Cardiac fibroblast (primary cell): ENCODE data around the gene TTC8.
"Not testable (repeated sequence)": the region's sequence is repeated elsewhere in the genome, so short reads cannot be mapped to it uniquely, and the experiment has no call there.

Experiments
- DNase-seq, 2 donors: peaks; one replicate each; pipeline versions ENCODE4 v3.0.0 to v3.0.0-alpha.2; 2010; ENCODE audit warnings: low read depth in 2 of 2
- H3K4me3 ChIP-seq, 2 donors: replicated peaks in 1 of 2; 1 replicate in 1 of 2; 2 replicates in 1 of 2; pipeline ENCODE4 v1.5.1; 2011; ENCODE audit warnings: low read depth in 2 of 2, low read length in 2 of 2, mild to moderate bottlenecking in 2 of 2, moderate library complexity in 1 of 2
- TF ChIP-seq, protein P1 (sequence below): IDR thresholded peaks from one replicate; pipeline ENCODE4 v1.5.1; 2011; ENCODE audit warnings: low read depth, mild to moderate bottlenecking, low read length, inconsistent platforms

TTC8 gene

DNA sequence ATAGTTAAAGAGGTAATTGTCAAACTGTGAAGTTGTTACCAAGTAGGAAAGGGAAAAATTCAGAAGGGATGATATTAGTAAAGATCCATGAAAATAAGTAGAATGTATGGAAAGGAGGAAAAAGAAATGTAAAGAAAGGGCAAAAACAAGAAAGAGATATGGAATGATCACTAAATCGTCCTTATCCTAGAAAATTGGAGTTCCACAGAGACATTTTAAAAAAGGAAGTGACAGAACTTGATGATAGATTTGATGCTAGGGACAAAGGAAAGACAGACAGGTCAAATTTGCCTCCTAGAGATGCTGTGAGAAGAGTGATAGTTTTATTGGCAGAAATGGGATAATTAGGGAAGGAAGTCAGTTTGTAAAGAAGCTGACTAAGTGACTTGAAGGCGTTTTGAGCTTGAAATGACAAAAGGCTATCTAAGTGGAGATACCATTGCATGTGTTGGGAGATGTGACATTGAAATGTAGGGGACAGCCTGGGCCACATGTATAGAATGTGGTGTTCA lies 20.6 kb downstream of the TTC8 start:
- no peak for DNase-seq

DNA sequence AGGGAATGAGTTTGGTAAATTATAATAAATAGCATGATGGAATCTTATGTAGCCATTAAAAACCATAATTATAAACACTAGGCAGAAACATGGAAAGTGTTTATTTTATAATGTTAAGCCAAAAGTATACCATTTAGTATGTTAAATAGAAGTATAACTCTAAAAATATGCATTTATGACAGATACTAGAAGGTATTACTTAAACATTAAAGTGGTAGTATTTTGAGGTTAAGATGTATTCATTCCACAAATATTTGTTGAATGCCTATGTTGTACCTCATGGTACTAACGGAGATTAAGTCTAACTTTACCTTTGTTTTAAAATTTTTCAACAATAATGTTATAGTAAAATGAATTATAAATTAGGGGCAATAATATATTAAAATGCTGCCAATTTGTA lies 24.1 kb downstream of the TTC8 start:
- no peak overlapping the region for H3K4me3 ChIP-seq
- DNase-seq: peak in 1 of 2 donors; percentile 51
- TF ChIP-seq, protein P1, sequence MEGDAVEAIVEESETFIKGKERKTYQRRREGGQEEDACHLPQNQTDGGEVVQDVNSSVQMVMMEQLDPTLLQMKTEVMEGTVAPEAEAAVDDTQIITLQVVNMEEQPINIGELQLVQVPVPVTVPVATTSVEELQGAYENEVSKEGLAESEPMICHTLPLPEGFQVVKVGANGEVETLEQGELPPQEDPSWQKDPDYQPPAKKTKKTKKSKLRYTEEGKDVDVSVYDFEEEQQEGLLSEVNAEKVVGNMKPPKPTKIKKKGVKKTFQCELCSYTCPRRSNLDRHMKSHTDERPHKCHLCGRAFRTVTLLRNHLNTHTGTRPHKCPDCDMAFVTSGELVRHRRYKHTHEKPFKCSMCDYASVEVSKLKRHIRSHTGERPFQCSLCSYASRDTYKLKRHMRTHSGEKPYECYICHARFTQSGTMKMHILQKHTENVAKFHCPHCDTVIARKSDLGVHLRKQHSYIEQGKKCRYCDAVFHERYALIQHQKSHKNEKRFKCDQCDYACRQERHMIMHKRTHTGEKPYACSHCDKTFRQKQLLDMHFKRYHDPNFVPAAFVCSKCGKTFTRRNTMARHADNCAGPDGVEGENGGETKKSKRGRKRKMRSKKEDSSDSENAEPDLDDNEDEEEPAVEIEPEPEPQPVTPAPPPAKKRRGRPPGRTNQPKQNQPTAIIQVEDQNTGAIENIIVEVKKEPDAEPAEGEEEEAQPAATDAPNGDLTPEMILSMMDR: no peak

More for the DNA sequence above, 20.6 kb downstream of the TTC8 start:
- H3K4me3 ChIP-seq: no peak overlapping the region
- TF ChIP-seq, protein P1: no peak

DNA sequence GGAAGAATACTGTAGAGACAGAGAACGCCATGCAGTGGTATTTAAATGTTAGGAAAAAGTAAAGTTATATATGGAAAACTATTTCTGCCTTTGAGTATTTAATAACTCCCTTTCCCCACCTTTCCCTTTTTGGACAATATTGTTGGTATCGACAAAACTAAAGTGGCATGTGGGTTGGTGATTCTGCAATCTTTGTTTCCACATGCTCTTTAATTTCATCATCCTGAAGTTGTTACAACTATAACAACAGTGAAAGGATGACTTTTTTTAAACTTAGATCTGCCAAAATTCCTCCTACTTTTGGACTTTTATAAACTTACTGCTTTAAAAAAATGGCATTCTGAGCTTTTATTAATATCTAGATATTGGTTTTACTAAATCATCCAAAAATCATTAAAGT lies 25.3 kb downstream of the TTC8 start:
- H3K4me3 ChIP-seq: no peak overlapping the region
- peak in 1 of 2 donors; percentile 45 for DNase-seq
- TF ChIP-seq, protein P1: no peak

DNA sequence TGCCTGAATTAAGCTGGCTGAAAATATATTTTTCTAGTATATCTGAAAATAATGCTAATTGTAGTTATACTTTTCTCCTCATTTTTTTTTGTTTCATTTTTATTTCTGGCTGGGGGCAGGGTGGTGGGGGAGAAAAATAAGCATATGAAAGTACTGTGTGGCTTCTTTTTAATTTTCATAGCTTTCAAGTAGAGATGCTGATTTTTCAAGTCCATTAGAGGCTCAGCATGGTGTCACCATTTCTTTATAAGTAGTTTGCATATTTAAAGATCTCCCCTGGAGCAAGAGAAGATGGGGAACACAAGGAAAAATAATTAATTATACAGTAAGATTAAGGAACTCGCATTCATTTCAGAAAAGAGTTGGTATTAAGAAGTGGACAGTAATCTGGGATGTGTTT lies 27.1 kb downstream of the TTC8 start:
- TF ChIP-seq, protein P1: no peak
- H3K4me3 ChIP-seq: no peak overlapping the region
- no peak for DNase-seq

DNA sequence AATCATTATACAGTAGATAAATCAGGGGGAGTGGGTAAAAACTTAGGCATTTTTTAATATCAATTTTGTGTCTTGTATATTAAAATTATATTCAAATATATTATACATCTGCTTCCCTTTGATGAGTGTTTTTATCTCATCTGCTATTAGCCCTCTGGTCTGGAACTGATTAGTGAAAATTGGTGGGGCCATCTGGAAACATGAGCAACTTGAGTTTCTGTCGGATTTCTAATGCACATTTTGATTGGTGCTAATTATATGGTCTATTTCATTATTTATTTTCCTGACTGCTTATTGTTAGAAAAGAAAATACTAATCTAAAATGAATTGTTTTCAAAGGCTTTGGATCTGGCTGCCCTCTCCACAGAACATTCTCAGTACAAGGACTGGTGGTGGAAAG lies 28.2 kb downstream of the TTC8 start:
- no peak for DNase-seq
- no peak overlapping the region for H3K4me3 ChIP-seq
- TF ChIP-seq, protein P1: no peak

DNA sequence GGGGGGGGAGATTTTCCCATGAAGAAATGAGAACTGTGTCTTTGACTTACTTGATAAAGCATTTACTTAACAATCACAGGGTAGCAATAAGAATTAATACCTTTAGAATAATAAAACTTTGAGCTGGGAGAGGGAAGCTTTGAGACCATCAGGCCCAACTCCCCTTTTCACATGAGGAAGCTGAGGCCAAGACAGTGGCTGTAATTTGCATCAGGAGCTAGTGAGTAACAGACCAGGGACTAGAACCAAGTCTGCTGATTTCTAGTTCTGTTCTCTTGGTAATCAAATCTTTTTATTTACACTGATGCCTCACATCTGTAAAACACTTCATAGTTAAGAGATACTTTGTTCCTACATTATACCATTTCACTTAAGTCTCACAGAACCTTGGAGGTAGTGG lies 28.7 kb downstream of the TTC8 start:
- H3K4me3 ChIP-seq: no peak overlapping the region
- no peak for DNase-seq
- TF ChIP-seq, protein P1: no peak

DNA sequence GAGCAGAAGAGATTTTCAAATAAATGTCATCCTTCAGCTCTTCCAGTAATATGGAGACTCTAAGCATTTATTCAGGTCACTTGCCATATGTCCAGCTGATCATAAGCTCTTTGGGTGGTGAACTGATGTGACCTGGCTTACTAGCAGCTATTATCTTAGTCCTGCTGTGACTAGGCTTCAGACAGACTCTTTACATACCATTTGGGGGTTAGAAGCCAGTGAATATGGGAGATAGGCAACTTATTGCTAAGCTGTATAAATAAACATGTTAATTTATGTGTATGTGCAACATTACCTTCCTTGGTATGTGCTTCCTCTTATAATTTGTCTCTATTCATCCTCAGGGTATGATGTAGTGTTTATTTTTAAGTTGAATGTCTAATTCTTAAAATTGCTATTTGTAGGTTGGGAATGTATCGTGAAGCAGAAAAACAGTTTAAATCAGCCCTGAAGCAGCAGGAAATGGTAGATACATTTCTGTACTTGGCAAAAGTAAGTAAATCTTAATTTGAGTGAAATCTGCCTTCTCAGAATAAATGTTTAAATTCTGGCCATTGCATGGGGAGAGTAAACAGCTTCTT lies 32.4 kb downstream of the TTC8 start:
- DNase-seq: no peak
- H3K4me3 ChIP-seq: no peak overlapping the region
- TF ChIP-seq, protein P1: no peak

DNA sequence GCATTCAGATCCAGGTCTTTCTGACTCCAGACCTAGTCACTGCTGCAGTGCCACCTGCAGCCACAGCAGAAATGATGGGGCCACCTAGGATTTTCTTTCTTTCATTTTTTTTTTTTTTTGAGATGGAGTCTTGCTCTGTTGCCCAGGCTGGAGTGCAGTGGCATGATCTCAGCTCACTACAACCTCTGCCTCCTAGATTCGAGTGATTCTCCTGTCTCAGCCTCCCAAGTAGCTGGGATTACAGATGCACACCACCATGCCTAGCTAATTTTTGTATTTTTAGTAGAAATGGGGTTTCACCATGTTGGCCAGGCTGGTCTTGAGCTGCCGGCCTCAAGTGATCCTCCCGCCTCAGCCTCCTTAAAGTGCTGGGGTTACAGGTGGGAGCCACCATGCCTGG lies 33.4 kb downstream of the TTC8 start:
- DNase-seq, H3K4me3 ChIP-seq: not testable (repeated sequence)

DNA sequence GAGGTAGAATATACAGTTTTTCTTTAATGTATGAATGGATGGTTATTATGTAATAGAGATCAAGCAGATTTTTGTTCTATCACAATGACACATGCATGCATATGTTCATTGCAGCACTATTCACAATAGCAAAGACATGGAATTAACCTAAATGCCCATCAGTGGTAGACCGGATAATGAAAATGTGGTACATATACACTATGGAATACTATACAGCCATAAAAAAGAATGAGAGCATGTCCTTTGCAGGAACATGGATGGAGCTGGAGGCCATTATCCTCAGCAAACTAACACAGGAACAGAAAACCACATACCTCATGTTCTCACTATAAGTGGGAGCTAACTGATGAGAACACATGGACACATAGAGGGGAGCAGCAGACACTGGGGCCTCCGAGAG lies 34.7 kb downstream of the TTC8 start:
- H3K4me3 ChIP-seq: not testable (repeated sequence)

More for the DNA sequence above, 34.7 kb downstream of the TTC8 start:
- DNase-seq: not testable (repeated sequence)
